B cell (primary cell): ENCODE data around the gene DAAM2. TPM values are rescaled to one million over a fixed set of nuclear protein-coding genes. Genes with fewer than 3 reads are reported as not detected.

Source experiments
- ATAC-seq: fragments of 200-7000 bp; cut with Tn5 transposase; one replicate; pipeline ENCODE4 v1.10.0; 2021; ENCODE audit warnings: low read depth, mild to moderate bottlenecking, moderate number of reproducible peaks, moderate library complexity
- CTCF ChIA-PET: fragments of 350-600 bp; sonication (Branson Sonifier 250); formaldehyde crosslinking; loops from one replicate; lab custom pipeline; 2021; ENCODE audit warnings: antibody characterized with exemption, inconsistent platforms; lab: Charles Lee
- POLR2A ChIA-PET: fragments of 350-600 bp; sonication (Branson Sonifier 250); formaldehyde crosslinking; loops from one replicate; lab custom pipeline; 2021; ENCODE audit warnings: antibody characterized with exemption; lab: Charles Lee
- DNase-seq: peaks from one replicate; pipeline ENCODE4 v3.0.0; 2013
- H2AFZ ChIP-seq: 2 replicates; pipeline ENCODE4 v1.6.1; 2012; ENCODE audit warnings: mild to moderate bottlenecking, low read depth, low read length; ENCODE audit not compliant: insufficient read depth, poor library complexity, severe bottlenecking
- H3K27ac ChIP-seq, 2 donors: 1 replicate in 1 of 2; 2 replicates in 1 of 2; pipeline ENCODE4 v1.5.1; 2012 to 2013; ENCODE audit warnings: low read length in 2 of 2, mild to moderate bottlenecking in 2 of 2, moderate library complexity in 1 of 2
- H3K27me3 ChIP-seq, 4 experiments: fragments of 200-600 bp in 1 of 4; sonication (generic) in 1 of 4; replicated peaks in 1 of 4; 1 replicate in 2 of 4; 2 replicates in 2 of 4; pipeline versions ENCODE4 v1.6.1 to v1.7.0; 2013 to 2016; ENCODE audit warnings: low read length in 3 of 4, mild to moderate bottlenecking in 2 of 4, mixed read lengths in 1 of 4, moderate library complexity in 1 of 4; ENCODE audit not compliant: insufficient read depth in 4 of 4, control insufficient read depth in 3 of 4; ENCODE audit errors: control extremely low read depth in 1 of 4
- H3K36me3 ChIP-seq, 2 experiments: replicated peaks in 1 of 2; 1 replicate in 1 of 2; 2 replicates in 1 of 2; pipeline versions ENCODE4 v1.6.1 to v1.7.1; 2013; ENCODE audit warnings: low read length in 1 of 2; ENCODE audit not compliant: insufficient read depth in 2 of 2, control insufficient read depth in 1 of 2; ENCODE audit errors: control extremely low read depth in 1 of 2, extremely low read depth in 1 of 2
- H3K4me1 ChIP-seq, 2 donors: fragments of 200-600 bp in 1 of 2; sonication (generic) in 1 of 2; 1 replicate in 1 of 2; 2 replicates in 1 of 2; pipeline versions ENCODE4 v1.5.1 to v1.6.1; 2013 to 2017; ENCODE audit warnings: low read length in 2 of 2; ENCODE audit not compliant: control insufficient read depth in 2 of 2, insufficient read depth in 2 of 2
- H3K4me2 ChIP-seq: replicated peaks from 2 replicates; pipeline ENCODE3; 2012; ENCODE audit warnings: mild to moderate bottlenecking, low read depth, low read length; ENCODE audit not compliant: poor library complexity, severe bottlenecking
- H3K4me3 ChIP-seq, 5 experiments: fragments of 200-600 bp in 1 of 5; sonication (generic) in 1 of 5; 1 replicate in 3 of 5; 2 replicates in 2 of 5; pipeline versions ENCODE4 v1.5.1 to v1.7.0; 2011 to 2016; ENCODE audit warnings: low read length in 4 of 5, mild to moderate bottlenecking in 4 of 5, low read depth in 2 of 5, control low read depth in 1 of 5, moderate library complexity in 1 of 5; ENCODE audit not compliant: insufficient read depth in 1 of 5; ENCODE audit errors: control extremely low read depth in 1 of 5, extremely low read depth in 1 of 5
- H3K79me2 ChIP-seq: fragments of 200-600 bp; sonication (generic); one replicate; pipeline ENCODE4 v1.6.0; 2016; ENCODE audit warnings: low read length; ENCODE audit not compliant: control insufficient read depth, insufficient read depth
- H3K9ac ChIP-seq: fragments of 200-600 bp; sonication (generic); 2 replicates; pipeline ENCODE4 v1.6.1; 2017; ENCODE audit warnings: mild to moderate bottlenecking, low read length, moderate library complexity
- H3K9me3 ChIP-seq, 3 donors: one replicate each; pipeline versions ENCODE4 v1.6.1 to v1.7.1; 2013; ENCODE audit warnings: low read length in 2 of 3; ENCODE audit not compliant: control insufficient read depth in 2 of 3, insufficient read depth in 1 of 3; ENCODE audit errors: control extremely low read depth in 1 of 3
- H4K20me1 ChIP-seq: 2 replicates; pipeline ENCODE4 v1.6.0; 2012; ENCODE audit warnings: mild to moderate bottlenecking, low read length; ENCODE audit not compliant: insufficient read depth, control insufficient read depth, poor library complexity, severe bottlenecking
- H3K27ac Mint-ChIP-seq: one replicate; pipeline ENCODE4 v1.8.0; 2021; ENCODE audit warnings: mixed read lengths
- H3K27me3 Mint-ChIP-seq: one replicate; pipeline ENCODE4 v1.8.0; 2021; ENCODE audit warnings: mixed read lengths
- H3K4me1 Mint-ChIP-seq: one replicate; pipeline ENCODE4 v1.8.0; 2021; ENCODE audit warnings: mixed read lengths
- H3K4me3 Mint-ChIP-seq: one replicate; pipeline ENCODE4 v1.8.0; 2021; ENCODE audit warnings: mixed read lengths
- H3K9me3 Mint-ChIP-seq: one replicate; pipeline ENCODE4 v1.8.0; 2022; ENCODE audit warnings: mixed read lengths; ENCODE audit not compliant: insufficient read depth
- EZH2 ChIP-seq: IDR thresholded peaks from 2 replicates; pipeline ENCODE4 v1.6.1; 2012; ENCODE audit warnings: borderline replicate concordance, low read depth, mild to moderate bottlenecking, moderate library complexity, low read length; ENCODE audit not compliant: insufficient read depth, poor library complexity, severe bottlenecking
- WGBS: methylation state at CpG from one replicate; pipeline ENCODE4 v1.1.5; 2013; ENCODE audit warnings: missing lambda C conversion rate; ENCODE audit not compliant: insufficient coverage; 5-methylcytosine and 5-hydroxymethylcytosine counted together
- intact Hi-C: fragments of 100-400 bp; cut with micrococcal nuclease; formaldehyde crosslinking; loops from one replicate; pipeline ENCODE4 v1.10.0; 2022
- polyA plus RNA-seq: library from polyadenylated mRNA; depleted of rRNA; stranded (reverse); fragments of >200 nt; gene quantifications from 2 replicates; pipeline ENCODE4 v1.2.3, GENCODE V29; 2012
- total RNA-seq, 2 donors: library from RNA; stranded (reverse); fragments of 120-200 nt in 1 of 2; gene quantifications; 1 replicate in 1 of 2; 2 replicates in 1 of 2; pipeline versions ENCODE4 v1.2.3 to v1.2.4, GENCODE V29; 2013 to 2022
- TF ChIP-seq, protein P1 (sequence below): fragments of 200-600 bp; IDR thresholded peaks from one replicate; pipeline ENCODE4 v1.8.0; 2022; ENCODE audit warnings: antibody characterized with exemption, mild to moderate bottlenecking

DAAM2 gene
- total and polyA plus RNA-seq, 2 donors (not counting 1 experiment from before 2014, with no cell fraction given): not detected

DNA sequence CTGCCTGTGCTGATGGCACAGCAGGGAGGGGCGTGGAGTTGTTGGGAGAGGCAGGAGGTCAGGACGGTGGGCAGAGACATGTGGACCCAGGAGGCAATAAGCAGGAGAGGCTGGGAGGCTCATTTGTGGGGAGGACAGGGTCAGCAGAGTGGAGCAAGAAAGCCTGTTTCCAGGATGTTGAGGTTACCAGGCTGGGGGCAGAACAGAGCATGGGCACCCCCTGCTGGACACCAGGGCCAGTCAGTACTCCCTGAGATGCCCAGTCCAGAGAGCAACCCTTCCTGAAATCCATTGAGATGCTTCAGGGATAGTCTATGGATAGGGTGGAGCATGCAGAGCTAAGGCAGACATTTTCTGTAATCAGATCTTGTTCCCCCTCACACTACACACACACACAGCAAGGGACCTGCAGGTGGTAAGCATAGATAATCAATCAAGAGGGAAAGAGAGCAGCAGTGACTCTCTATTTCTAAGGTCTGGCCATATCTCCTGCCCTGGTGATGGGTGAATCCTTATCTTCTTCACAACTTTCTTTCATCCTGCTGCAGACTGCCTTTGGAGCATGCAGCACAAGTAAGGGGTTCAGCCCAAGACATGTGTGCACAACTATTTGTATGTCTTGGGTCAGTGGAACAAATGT lies 100.4 kb downstream of the DAAM2 start:
- no peaks in the 10 kb centered on the region for H3K4me1 ChIP-seq
- intact Hi-C loops: loop anchor here (5.0 kb wide), 1 partner anchor 530 kb away; no protein-coding TSS in a partner anchor
- DNase-seq (no peak), ATAC-seq (peak; percentile 33)
- H3K4me3 ChIP-seq: no peak overlapping the region
- H3K27ac ChIP-seq: no peak overlapping the region
- no peaks in the 10 kb centered on the region for H3K36me3 ChIP-seq
- H3K9me3 Mint-ChIP-seq: no peaks in the 10 kb centered on the region
- H3K79me2 ChIP-seq: no peaks in the 10 kb centered on the region
- TF ChIP-seq, protein P1, sequence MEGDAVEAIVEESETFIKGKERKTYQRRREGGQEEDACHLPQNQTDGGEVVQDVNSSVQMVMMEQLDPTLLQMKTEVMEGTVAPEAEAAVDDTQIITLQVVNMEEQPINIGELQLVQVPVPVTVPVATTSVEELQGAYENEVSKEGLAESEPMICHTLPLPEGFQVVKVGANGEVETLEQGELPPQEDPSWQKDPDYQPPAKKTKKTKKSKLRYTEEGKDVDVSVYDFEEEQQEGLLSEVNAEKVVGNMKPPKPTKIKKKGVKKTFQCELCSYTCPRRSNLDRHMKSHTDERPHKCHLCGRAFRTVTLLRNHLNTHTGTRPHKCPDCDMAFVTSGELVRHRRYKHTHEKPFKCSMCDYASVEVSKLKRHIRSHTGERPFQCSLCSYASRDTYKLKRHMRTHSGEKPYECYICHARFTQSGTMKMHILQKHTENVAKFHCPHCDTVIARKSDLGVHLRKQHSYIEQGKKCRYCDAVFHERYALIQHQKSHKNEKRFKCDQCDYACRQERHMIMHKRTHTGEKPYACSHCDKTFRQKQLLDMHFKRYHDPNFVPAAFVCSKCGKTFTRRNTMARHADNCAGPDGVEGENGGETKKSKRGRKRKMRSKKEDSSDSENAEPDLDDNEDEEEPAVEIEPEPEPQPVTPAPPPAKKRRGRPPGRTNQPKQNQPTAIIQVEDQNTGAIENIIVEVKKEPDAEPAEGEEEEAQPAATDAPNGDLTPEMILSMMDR: no peak
- TF ChIP-seq EZH2: no peak
- peaks cover 0 to 8% (median 0%) of the 10 kb centered on the region in 4 experiments for H3K27me3 ChIP-seq
- no peak overlapping the region for H3K27ac Mint-ChIP-seq
- H4K20me1 ChIP-seq: no peaks in the 10 kb centered on the region
- H3K4me3 Mint-ChIP-seq: no peak overlapping the region
- H2AFZ ChIP-seq: no peak overlapping the region
- 68% methylated on average over 2 of the region's 2 CpGs for WGBS
- H3K4me1 Mint-ChIP-seq: no peaks in the 10 kb centered on the region
- POLR2A ChIA-PET: no interaction called here
- H3K9me3 ChIP-seq: peaks cover 0 to 4% (median 0%) of the 10 kb centered on the region in 3 donors
- CTCF ChIA-PET: no interaction called here
- no peak overlapping the region for H3K4me2 ChIP-seq
- no peak overlapping the region for H3K9ac ChIP-seq
- H3K27me3 Mint-ChIP-seq: peaks cover 21% of the 10 kb centered on the region

DNA sequence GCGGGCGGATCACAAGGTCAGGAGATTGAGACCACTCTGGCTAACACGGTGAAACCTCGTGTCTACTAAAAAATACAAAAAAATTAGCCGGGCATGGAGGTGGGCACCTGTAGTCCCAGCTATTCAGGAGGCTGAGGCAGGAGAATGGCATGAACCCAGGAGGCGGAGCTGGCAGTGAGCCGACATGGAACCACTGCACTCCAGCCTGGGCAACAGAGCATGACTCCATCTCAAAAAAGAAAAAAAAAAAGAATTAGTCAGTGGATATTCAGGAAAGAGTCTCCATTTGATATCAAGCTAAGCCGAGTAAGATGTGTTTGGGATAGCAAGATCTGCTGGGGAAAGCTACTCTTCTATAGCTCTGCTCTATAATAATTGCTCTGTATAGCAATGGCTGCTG lies 101.1 kb downstream of the DAAM2 start:
- Histone ChIP-seq H3K9me3 (peaks cover 0 to 4% (median 0%) of the 10 kb centered on the region in 3 donors), H3K36me3 (no peaks in the 10 kb centered on the region), H3K27ac (no peak overlapping the region), H3K4me2 (no peak overlapping the region), H3K9ac (no peak overlapping the region), H3K27me3 (peaks cover 0 to 3% (median 0%) of the 10 kb centered on the region in 4 experiments), H3K4me1 (no peaks in the 10 kb centered on the region), H2AFZ (no peak overlapping the region), H4K20me1 (no peaks in the 10 kb centered on the region), H3K4me3 (no peak overlapping the region), H3K79me2 (no peaks in the 10 kb centered on the region)
- intact Hi-C loops: loop anchor here (5.0 kb wide), 1 partner anchor 531 kb away; no protein-coding TSS in a partner anchor
- POLR2A ChIA-PET: no interaction called here
- 100% methylated on average over 5 of the region's 8 CpGs for WGBS
- DNase-seq: no peak
- Mint-ChIP-seq H3K9me3 (no peaks in the 10 kb centered on the region), H3K27me3 (peaks cover 24% of the 10 kb centered on the region), H3K4me1 (no peaks in the 10 kb centered on the region), H3K27ac (no peak overlapping the region), H3K4me3 (no peak overlapping the region)
- no peak for ATAC-seq
- CTCF ChIA-PET: no interaction called here
- TF ChIP-seq, protein P1: no peak
- no peak for TF ChIP-seq EZH2
